OCI-LY1 (cell line): Measurements from ENCODE around the gene FAM110A.

ENCODE experiments used
- H2AFZ ChIP-seq: fragments of 200-600 bp; sonication (generic), shearing (Covaris generic); 2 replicates; pipeline ENCODE4 v1.6.0; 2014; ENCODE audit warnings: antibody characterized with exemption, mild to moderate bottlenecking, low read length
- H3F3A ChIP-seq: fragments of 200-600 bp; sonication (generic), shearing (Covaris generic); 2 replicates; pipeline ENCODE4 v1.6.0; 2014; ENCODE audit warnings: mild to moderate bottlenecking, antibody characterized with exemption, low read length, moderate library complexity; ENCODE audit not compliant: insufficient read depth
- H3K27ac ChIP-seq: fragments of 200-600 bp; sonication (generic); 2 replicates; pipeline ENCODE4 v1.5.1; 2014; ENCODE audit warnings: low read length, mixed run types, mild to moderate bottlenecking, low read depth; ENCODE audit not compliant: poor library complexity, severe bottlenecking
- H3K27me3 ChIP-seq: fragments of 200-600 bp; sonication (generic); 2 replicates; pipeline ENCODE4 v1.6.0; 2014; ENCODE audit warnings: antibody characterized with exemption, mild to moderate bottlenecking, low read length, moderate library complexity; ENCODE audit not compliant: insufficient read depth
- H3K36me3 ChIP-seq: fragments of 200-600 bp; sonication (generic); 2 replicates; pipeline ENCODE4 v1.6.1; 2014; ENCODE audit warnings: mild to moderate bottlenecking, antibody characterized with exemption, low read length, moderate library complexity, mixed read lengths; ENCODE audit not compliant: insufficient read depth
- H3K4me1 ChIP-seq: fragments of 200-600 bp; sonication (generic); 2 replicates; pipeline ENCODE4 v1.5.1; 2014; ENCODE audit warnings: mild to moderate bottlenecking, low read length, moderate library complexity; ENCODE audit not compliant: insufficient read depth, severe bottlenecking
- H3K4me2 ChIP-seq: fragments of 200-600 bp; sonication (generic), shearing (Covaris generic); 2 replicates; pipeline ENCODE4 v1.6.1; 2014; ENCODE audit warnings: low read length
- H3K4me3 ChIP-seq: fragments of 200-600 bp; sonication (generic); 2 replicates; pipeline ENCODE4 v1.5.1; 2014; ENCODE audit warnings: low read length, low read depth, mild to moderate bottlenecking, mixed read lengths; ENCODE audit not compliant: poor library complexity, severe bottlenecking
- H3K79me2 ChIP-seq: fragments of 200-600 bp; shearing (Covaris generic); 2 replicates; pipeline ENCODE4 v1.6.1; 2016; ENCODE audit warnings: mixed run types, low read length, mixed read lengths; ENCODE audit not compliant: insufficient read depth
- H3K9ac ChIP-seq: fragments of 200-600 bp; sonication (generic), shearing (Covaris generic); 2 replicates; pipeline ENCODE4 v1.6.1; 2014; ENCODE audit warnings: mild to moderate bottlenecking, low read length, mixed read lengths
- H3K9me2 ChIP-seq: fragments of 200-600 bp; sonication (generic), shearing (Covaris generic); 2 replicates; pipeline ENCODE4 v1.6.1; 2014; ENCODE audit warnings: low read depth, mild to moderate bottlenecking, low read length, mixed read lengths
- H3K9me3 ChIP-seq: fragments of 200-600 bp; shearing (Covaris generic); 2 replicates; pipeline ENCODE4 v1.6.1; 2014; ENCODE audit warnings: low read length, mixed read lengths
- H4K20me1 ChIP-seq: fragments of 200-600 bp; sonication (generic), shearing (Covaris generic); 2 replicates; pipeline ENCODE4 v1.6.0; 2016; ENCODE audit warnings: mild to moderate bottlenecking, low read length; ENCODE audit not compliant: insufficient read depth
- EZH2 ChIP-seq: fragments of 200-600 bp; sonication (generic), shearing (Covaris generic); IDR thresholded peaks from 2 replicates; pipeline ENCODE4 v1.8.0; 2017; ENCODE audit warnings: borderline replicate concordance, mixed run types, mild to moderate bottlenecking, antibody characterized with exemption, low read length, moderate library complexity, mixed read lengths
- TF ChIP-seq, protein P1 (sequence below): fragments of 200-600 bp; sonication (generic), shearing (Covaris generic); IDR thresholded peaks from 2 replicates; pipeline ENCODE4 v1.5.1; 2017; ENCODE audit warnings: mild to moderate bottlenecking, antibody characterized with exemption, low read length, moderate library complexity, mixed read lengths

Gene FAM110A

DNA sequence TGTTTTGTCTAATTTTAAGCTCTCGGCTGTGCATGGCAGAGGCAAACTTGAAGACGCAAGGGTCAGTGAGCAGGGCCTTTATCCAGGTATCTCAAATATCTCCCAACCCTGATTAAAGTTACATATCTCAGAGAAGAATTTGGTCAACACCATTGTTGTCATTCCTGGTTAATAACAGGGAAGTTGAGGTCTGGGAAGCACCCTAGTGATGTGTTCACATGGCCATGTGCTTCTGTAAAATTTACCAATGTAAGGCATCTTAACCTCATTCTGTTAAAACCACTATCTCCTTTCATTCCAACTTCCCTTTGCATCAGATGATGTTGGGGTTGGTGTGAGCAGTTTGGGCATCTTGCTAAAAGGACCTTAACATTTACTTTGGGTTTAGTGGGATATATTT, 4.0 kb upstream of the FAM110A start:
- Histone ChIP-seq H3K36me3 (no peaks in the 10 kb centered on the region), H3K4me1 (peaks cover 9% of the 10 kb centered on the region), H3F3A (no peaks in the 10 kb centered on the region), H3K9ac (no peak overlapping the region), H3K4me3 (no peak overlapping the region), H3K9me2 (no peaks in the 10 kb centered on the region), H3K27ac (no peak overlapping the region), H3K27me3 (no peaks in the 10 kb centered on the region), H3K79me2 (no peaks in the 10 kb centered on the region), H2AFZ (no peak overlapping the region), H3K9me3 (no peaks in the 10 kb centered on the region), H3K4me2 (no peak overlapping the region), H4K20me1 (no peaks in the 10 kb centered on the region)
- TF ChIP-seq EZH2: no peak
- TF ChIP-seq, protein P1, sequence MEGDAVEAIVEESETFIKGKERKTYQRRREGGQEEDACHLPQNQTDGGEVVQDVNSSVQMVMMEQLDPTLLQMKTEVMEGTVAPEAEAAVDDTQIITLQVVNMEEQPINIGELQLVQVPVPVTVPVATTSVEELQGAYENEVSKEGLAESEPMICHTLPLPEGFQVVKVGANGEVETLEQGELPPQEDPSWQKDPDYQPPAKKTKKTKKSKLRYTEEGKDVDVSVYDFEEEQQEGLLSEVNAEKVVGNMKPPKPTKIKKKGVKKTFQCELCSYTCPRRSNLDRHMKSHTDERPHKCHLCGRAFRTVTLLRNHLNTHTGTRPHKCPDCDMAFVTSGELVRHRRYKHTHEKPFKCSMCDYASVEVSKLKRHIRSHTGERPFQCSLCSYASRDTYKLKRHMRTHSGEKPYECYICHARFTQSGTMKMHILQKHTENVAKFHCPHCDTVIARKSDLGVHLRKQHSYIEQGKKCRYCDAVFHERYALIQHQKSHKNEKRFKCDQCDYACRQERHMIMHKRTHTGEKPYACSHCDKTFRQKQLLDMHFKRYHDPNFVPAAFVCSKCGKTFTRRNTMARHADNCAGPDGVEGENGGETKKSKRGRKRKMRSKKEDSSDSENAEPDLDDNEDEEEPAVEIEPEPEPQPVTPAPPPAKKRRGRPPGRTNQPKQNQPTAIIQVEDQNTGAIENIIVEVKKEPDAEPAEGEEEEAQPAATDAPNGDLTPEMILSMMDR: no peak

- no peaks in the 10 kb centered on the region for H3K9me2 ChIP-seq
- no peak overlapping the region for H2AFZ ChIP-seq
- no peak overlapping the region for H3K4me2 ChIP-seq
- H3K27me3 ChIP-seq: no peaks in the 10 kb centered on the region
- H3F3A ChIP-seq: no peaks in the 10 kb centered on the region
- peaks cover 13% of the 10 kb centered on the region for H3K4me1 ChIP-seq
- H3K9me3 ChIP-seq: no peaks in the 10 kb centered on the region
- H3K9ac ChIP-seq: no peak overlapping the region
- TF ChIP-seq, protein P1: no peak
- TF ChIP-seq EZH2: no peak
- no peaks in the 10 kb centered on the region for H3K79me2 ChIP-seq
- no peaks in the 10 kb centered on the region for H3K36me3 ChIP-seq
- no peak overlapping the region for H3K27ac ChIP-seq
- H4K20me1 ChIP-seq: no peaks in the 10 kb centered on the region
- H3K4me3 ChIP-seq: no peak overlapping the region
Observed at GRCh38 chr20:830011-830521, 3.4 kb upstream of the FAM110A start.

DNA sequence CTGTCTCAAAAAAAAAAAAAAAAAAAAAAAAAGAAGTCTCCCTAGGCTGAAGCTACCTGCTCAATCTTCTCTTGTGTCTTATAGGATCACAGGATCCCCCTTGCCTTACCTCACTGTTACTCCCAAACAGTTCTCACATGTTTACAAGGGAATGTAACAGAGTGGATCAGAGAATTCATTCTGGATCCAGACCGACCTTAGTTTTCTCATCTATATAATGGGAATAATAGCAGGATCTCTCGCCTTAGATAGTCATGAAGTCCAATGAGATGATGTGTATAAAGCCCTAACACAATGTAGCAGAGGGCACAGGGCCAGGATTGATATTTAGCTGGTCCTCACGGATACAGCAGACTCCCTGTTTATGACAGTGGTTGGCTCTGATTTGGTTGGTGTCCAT, 2.3 kb upstream of the FAM110A start:
- Histone ChIP-seq H4K20me1 (no peaks in the 10 kb centered on the region), H3F3A (no peaks in the 10 kb centered on the region), H2AFZ (no peak overlapping the region), H3K9ac (no peak overlapping the region), H3K4me2 (no peak overlapping the region), H3K27ac (no peak overlapping the region), H3K79me2 (no peaks in the 10 kb centered on the region), H3K9me2 (no peaks in the 10 kb centered on the region), H3K4me3 (no peak overlapping the region), H3K4me1 (peaks cover 21% of the 10 kb centered on the region), H3K36me3 (no peaks in the 10 kb centered on the region), H3K27me3 (no peaks in the 10 kb centered on the region), H3K9me3 (no peaks in the 10 kb centered on the region)
- TF ChIP-seq, protein P1: no peak
- no peak for TF ChIP-seq EZH2
